ENCODE measurements around the gene PITPNM3.

DNA sequence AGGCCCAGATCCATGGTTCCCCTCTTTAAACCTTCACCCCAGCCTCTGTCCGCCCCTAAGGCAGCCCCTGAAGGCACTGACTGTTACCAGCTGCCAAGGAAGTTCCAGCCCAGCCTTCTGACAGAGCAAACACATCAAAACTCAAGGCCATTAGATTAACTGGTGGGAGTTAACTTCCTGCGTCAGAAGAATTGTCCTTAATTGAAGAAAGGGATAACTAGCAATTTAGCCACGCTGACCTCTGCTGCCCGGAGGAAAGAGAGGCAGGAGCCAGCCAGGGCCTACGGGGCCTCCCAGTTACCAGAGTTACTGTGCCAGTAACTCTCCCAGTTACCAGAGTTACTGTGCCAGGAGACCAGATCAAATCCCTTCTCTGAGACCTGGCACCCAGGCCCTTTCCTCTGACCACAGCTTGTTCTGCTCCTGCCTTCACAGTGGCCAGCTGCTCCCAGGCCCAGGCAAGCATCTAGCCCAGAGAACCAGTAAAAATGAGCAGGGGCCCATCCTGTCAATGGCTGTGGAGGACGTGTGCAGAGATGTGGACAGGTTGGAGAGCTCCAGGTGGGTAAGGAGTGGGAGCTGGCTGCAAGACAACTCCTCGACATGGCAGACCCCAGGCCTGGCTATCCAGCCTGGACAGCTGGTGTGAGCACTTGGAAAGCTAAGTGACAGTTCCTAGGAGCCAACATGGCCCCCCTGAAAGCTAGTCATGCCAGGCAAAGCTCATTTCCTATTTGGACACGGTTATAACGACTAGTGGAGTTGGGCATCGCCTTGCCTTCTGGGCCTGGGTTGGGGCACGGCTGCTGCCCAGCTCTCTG, 2.8 kb upstream of the PITPNM3 start:
- TF ChIP-seq, protein P1, sequence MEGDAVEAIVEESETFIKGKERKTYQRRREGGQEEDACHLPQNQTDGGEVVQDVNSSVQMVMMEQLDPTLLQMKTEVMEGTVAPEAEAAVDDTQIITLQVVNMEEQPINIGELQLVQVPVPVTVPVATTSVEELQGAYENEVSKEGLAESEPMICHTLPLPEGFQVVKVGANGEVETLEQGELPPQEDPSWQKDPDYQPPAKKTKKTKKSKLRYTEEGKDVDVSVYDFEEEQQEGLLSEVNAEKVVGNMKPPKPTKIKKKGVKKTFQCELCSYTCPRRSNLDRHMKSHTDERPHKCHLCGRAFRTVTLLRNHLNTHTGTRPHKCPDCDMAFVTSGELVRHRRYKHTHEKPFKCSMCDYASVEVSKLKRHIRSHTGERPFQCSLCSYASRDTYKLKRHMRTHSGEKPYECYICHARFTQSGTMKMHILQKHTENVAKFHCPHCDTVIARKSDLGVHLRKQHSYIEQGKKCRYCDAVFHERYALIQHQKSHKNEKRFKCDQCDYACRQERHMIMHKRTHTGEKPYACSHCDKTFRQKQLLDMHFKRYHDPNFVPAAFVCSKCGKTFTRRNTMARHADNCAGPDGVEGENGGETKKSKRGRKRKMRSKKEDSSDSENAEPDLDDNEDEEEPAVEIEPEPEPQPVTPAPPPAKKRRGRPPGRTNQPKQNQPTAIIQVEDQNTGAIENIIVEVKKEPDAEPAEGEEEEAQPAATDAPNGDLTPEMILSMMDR (IDR thresholded peaks at IDR 0.05), result no peak
- no peak for TF ChIP-seq POLR2A (IDR thresholded peaks at IDR 0.05)

Data from adrenal gland (tissue), 5 donors.